Sigmoid colon (tissue), 7 donors: ENCODE results near the gene FSCN2. TPM values are rescaled to one million over a fixed set of nuclear protein-coding genes. Genes with fewer than 3 reads are reported as not detected.

Source experiments
- DNase-seq: peaks from one replicate; pipeline ENCODE4 v3.0.0-alpha.2; 2019
- H3K27ac ChIP-seq, 4 donors: fragments of 200-600 bp; sonication (generic); one replicate each; pipeline ENCODE4 v1.5.1; 2016 to 2019; ENCODE audit warnings: mild to moderate bottlenecking in 1 of 4
- H3K27me3 ChIP-seq, 3 donors: fragments of 200-600 bp; sonication (generic); one replicate each; pipeline ENCODE4 v1.5.1; 2019; ENCODE audit warnings: mild to moderate bottlenecking in 1 of 3
- H3K36me3 ChIP-seq, 4 donors: fragments of 200-600 bp; sonication (generic); one replicate each; pipeline ENCODE4 v1.5.1; 2016 to 2019
- H3K4me1 ChIP-seq, 4 donors: fragments of 200-600 bp; sonication (generic); one replicate each; pipeline ENCODE4 v1.5.1; 2017 to 2019
- H3K4me3 ChIP-seq, 4 donors: fragments of 200-600 bp; sonication (generic); one replicate each; pipeline ENCODE4 v1.5.1; 2017 to 2019; ENCODE audit warnings: mild to moderate bottlenecking in 2 of 4, moderate library complexity in 1 of 4
- H3K9me3 ChIP-seq, 4 donors: fragments of 200-600 bp in 3 of 4; sonication (generic) in 3 of 4; one replicate each; pipeline versions ENCODE4 v1.5.1 to v1.6.1; 2013 to 2019
- CTCF ChIP-seq, 4 experiments: fragments of 450-650 bp in 3 of 4; fragments of 200-600 bp in 1 of 4; IDR thresholded peaks; one replicate each; pipeline ENCODE4 v1.5.1; 2016 to 2019; ENCODE audit warnings: antibody characterized with exemption in 4 of 4, mild to moderate bottlenecking in 3 of 4, moderate library complexity in 2 of 4
- EP300 ChIP-seq, 4 donors: sonication (generic); formaldehyde crosslinking; IDR thresholded peaks; one replicate each; pipeline ENCODE4 v1.6.1; 2017; ENCODE audit warnings: antibody characterized with exemption in 4 of 4
- POLR2A ChIP-seq, 2 donors: fragments of 450-650 bp; IDR thresholded peaks; one replicate each; pipeline ENCODE4 v1.6.1; 2016; ENCODE audit warnings: antibody characterized with exemption in 2 of 2, mild to moderate bottlenecking in 2 of 2, moderate library complexity in 2 of 2
- POLR2AphosphoS5 ChIP-seq, 4 donors: sonication (generic); formaldehyde crosslinking; IDR thresholded peaks; one replicate each; pipeline ENCODE4 v1.6.1; 2017; ENCODE audit warnings: antibody characterized with exemption in 4 of 4
- WGBS, 2 donors: extraction: QIAGEN DNeasy Blood & Tissue Kit; methylation state at CpG; one replicate each; pipeline ENCODE4 v1.1.7; 2013; 5-methylcytosine and 5-hydroxymethylcytosine counted together
- intact Hi-C: fragments of 100-400 bp; cut with DNase I; formaldehyde crosslinking; loops from one replicate; pipeline ENCODE4 v1.15.1; 2023
- polyA plus RNA-seq, 3 donors: library from polyadenylated mRNA; stranded (reverse); fragments of 200-250 nt; gene quantifications; one replicate each; pipeline ENCODE4 v1.2.3, GENCODE V29; 2013
- total RNA-seq, 4 donors: library from RNA; depleted of rRNA; stranded (reverse); fragments of >200 nt; gene quantifications; one replicate each; pipeline ENCODE4 v1.1.0, GENCODE V29; 2016
- donor health status: healthy with polysubstance abuse.
- donor health status: Bipolar disorder and iron deficiency.
- donor health status: healthy.

The FSCN2 gene
- total and polyA plus RNA-seq, 7 donors = 0.33 to 2.3 (median 1.0) TPM; not detected in 3

GRCh38 chr17:81514739-81515529 is 13.2 kb upstream of the FSCN2 start:
- peak overlapping the region; percentile 99 to 100 (median 100) for H3K27ac ChIP-seq
- H3K4me1 ChIP-seq = peaks cover 0 to 67% (median 46%) of the 10 kb centered on the region in 4 donors

GRCh38 chr17:81515530-81516041 is 12.6 kb upstream of the FSCN2 start:
- H3K4me1 ChIP-seq = peaks cover 0 to 66% (median 48%) of the 10 kb centered on the region in 4 donors
- H3K27me3 ChIP-seq = no peaks in the 10 kb centered on the region
- no peaks in the 10 kb centered on the region for H3K9me3 ChIP-seq
- no peak for TF ChIP-seq CTCF (IDR thresholded peaks at IDR 0.05)
- peaks cover 15 to 18% (median 16%) of the 10 kb centered on the region in 4 donors for H3K36me3 ChIP-seq
- peak overlapping the region; percentile 99 to 100 (median 100) for H3K27ac ChIP-seq
- intact Hi-C loops = loop anchor here (2.0 kb wide), 2 partner anchors 37 to 51 kb away; partner anchors contain the start of gene FAAP100
- WGBS, 2 donors = 49 to 54% methylated on average over 19 of the region's 19 CpGs
- H3K4me3 ChIP-seq = peak overlapping the region; percentile 88 to 99 (median 96)
- DNase-seq = peak; percentile 76

More at GRCh38 chr17:81514739-81515529, 13.2 kb upstream of the FSCN2 start:
- intact Hi-C loops = loop anchor here (2.0 kb wide), 2 partner anchors 38 to 52 kb away; partner anchors contain the start of gene FAAP100
- no peaks in the 10 kb centered on the region for H3K9me3 ChIP-seq
- no peaks in the 10 kb centered on the region for H3K27me3 ChIP-seq
- WGBS, 2 donors = 1% methylated on average over 82 of the region's 82 CpGs
- peak; percentile 95 for DNase-seq
- peak; percentile 61 to 88 (median 74) for TF ChIP-seq POLR2AphosphoS5 (IDR thresholded peaks at IDR 0.05)
- TF ChIP-seq CTCF (IDR thresholded peaks at IDR 0.05) = no peak
- peak in 1 of 2 donors; percentile 47 for TF ChIP-seq POLR2A (IDR thresholded peaks at IDR 0.05)
- no peak for TF ChIP-seq EP300 (IDR thresholded peaks at IDR 0.05)
- H3K36me3 ChIP-seq = peaks cover 22 to 25% (median 23%) of the 10 kb centered on the region in 4 donors
- H3K4me3 ChIP-seq = peak overlapping the region; percentile 88 to 99 (median 96)

- WGBS, 2 donors = 77 to 86% methylated on average over 4 of the region's 4 CpGs
- intact Hi-C loops = no loop called here
- Histone ChIP-seq H3K4me1 (peaks cover 0 to 61% (median 48%) of the 10 kb centered on the region in 4 donors), H3K27ac (peak overlapping the region; percentile 99 to 100 (median 100)), H3K27me3 (no peaks in the 10 kb centered on the region), H3K36me3 (peaks cover 7 to 10% (median 8%) of the 10 kb centered on the region in 4 donors), H3K4me3 (peak overlapping the region; percentile 2 to 99 (median 92)), H3K9me3 (no peaks in the 10 kb centered on the region)
- TF ChIP-seq CTCF (IDR thresholded peaks at IDR 0.05) = no peak
- TF ChIP-seq POLR2A (IDR thresholded peaks at IDR 0.05) = no peak
- TF ChIP-seq EP300 (IDR thresholded peaks at IDR 0.05) = no peak
- TF ChIP-seq POLR2AphosphoS5 (IDR thresholded peaks at IDR 0.05) = no peak
- no peak for DNase-seq
Measured at GRCh38 chr17:81516439-81516838, 11.7 kb upstream of the FSCN2 start.

GRCh38 chr17:81517009-81517338 is 11.2 kb upstream of the FSCN2 start:
- WGBS, 2 donors = 79 to 89% methylated on average over 9 of the region's 9 CpGs
- Histone ChIP-seq H3K27me3 (no peaks in the 10 kb centered on the region), H3K27ac (peak overlapping the region; percentile 99 to 100 (median 100)), H3K4me3 (peak overlapping the region; percentile 2 to 99 (median 92)), H3K36me3 (peaks cover 1 to 4% (median 2%) of the 10 kb centered on the region in 4 donors), H3K9me3 (no peaks in the 10 kb centered on the region), H3K4me1 (peaks cover 0 to 61% (median 48%) of the 10 kb centered on the region in 4 donors)
- DNase-seq = no peak
- TF ChIP-seq CTCF (IDR thresholded peaks at IDR 0.05) (no peak), EP300 (IDR thresholded peaks at IDR 0.05) (no peak), POLR2A (IDR thresholded peaks at IDR 0.05) (no peak), POLR2AphosphoS5 (IDR thresholded peaks at IDR 0.05) (no peak)
- intact Hi-C loops = no loop called here
